Heart left ventricle (tissue), 16 donors: Measurements from ENCODE around the gene KLF4. TPM values are rescaled to one million over a fixed set of nuclear protein-coding genes. Genes with fewer than 3 reads are reported as not detected.

Experiments used
- ATAC-seq, 4 donors: fragments of 200-7000 bp; cut with Tn5 transposase; one replicate each; pipeline ENCODE4 v1.9.1; 2020 to 2022; ENCODE audit warnings: moderate library complexity in 4 of 4, mild to moderate bottlenecking in 3 of 4, moderate number of reproducible peaks in 1 of 4
- DNase-seq, 5 donors: peaks; one replicate each; pipeline ENCODE4 v3.0.0-alpha.2; 2020
- H3K27ac ChIP-seq, 12 donors: fragments of 200-600 bp; sonication (generic) in 4 of 12; one replicate each; pipeline versions ENCODE4 v1.5.0 to v1.8.0; 2016 to 2022; ENCODE audit warnings: mild to moderate bottlenecking in 2 of 12
- H3K27me3 ChIP-seq, 9 donors: fragments of 200-600 bp; sonication (generic) in 2 of 9; one replicate each; pipeline versions ENCODE4 v1.5.1 to v1.8.0; 2016 to 2022; ENCODE audit warnings: mild to moderate bottlenecking in 3 of 9
- H3K36me3 ChIP-seq, 9 donors: fragments of 200-600 bp; sonication (generic) in 2 of 9; one replicate each; pipeline versions ENCODE4 v1.5.0 to v1.8.0; 2018 to 2022; ENCODE audit warnings: mild to moderate bottlenecking in 2 of 9
- H3K4me1 ChIP-seq, 12 donors: fragments of 200-600 bp; sonication (generic) in 4 of 12; one replicate each; pipeline versions ENCODE4 v1.5.0 to v1.8.0; 2016 to 2022; ENCODE audit warnings: mild to moderate bottlenecking in 3 of 12
- H3K4me3 ChIP-seq, 12 donors: fragments of 200-600 bp; sonication (generic) in 4 of 12; one replicate each; pipeline versions ENCODE4 v1.5.0 to v1.8.0; 2017 to 2022; ENCODE audit warnings: mild to moderate bottlenecking in 9 of 12, moderate library complexity in 4 of 12
- H3K9me3 ChIP-seq, 12 donors: fragments of 200-600 bp; sonication (generic) in 4 of 12; one replicate each; pipeline versions ENCODE4 v1.5.0 to v1.8.0; 2016 to 2022; ENCODE audit warnings: mild to moderate bottlenecking in 1 of 12
- CTCF ChIP-seq, 12 donors: fragments of 200-600 bp; sonication (generic) in 4 of 12; IDR thresholded peaks; one replicate each; pipeline versions ENCODE4 v1.5.0 to v1.8.0; 2018 to 2022; ENCODE audit warnings: antibody characterized with exemption in 12 of 12, mild to moderate bottlenecking in 5 of 12
- POLR2A ChIP-seq, 2 donors: fragments of 450-650 bp; IDR thresholded peaks; one replicate each; pipeline ENCODE4 v1.6.1; 2017; ENCODE audit warnings: antibody characterized with exemption in 2 of 2, mild to moderate bottlenecking in 2 of 2, moderate library complexity in 2 of 2
- WGBS, 4 donors: extraction: QIAGEN DNeasy Blood & Tissue Kit in 2 of 4; methylation state at CpG; one replicate each; pipeline versions ENCODE4 v1.1.5 to v1.1.7; 2013 to 2018; 5-methylcytosine and 5-hydroxymethylcytosine counted together
- intact Hi-C, 10 donors: fragments of 100-400 bp; cut with DNase I; formaldehyde crosslinking; loops; one replicate each; pipeline versions ENCODE4 v1.11.1 to v1.14.2; 2022
- polyA plus RNA-seq, 2 donors: library from polyadenylated mRNA; stranded (reverse); fragments of 200-250 nt; gene quantifications; one replicate each; pipeline ENCODE4 v1.2.3, GENCODE V29; 2013
- total RNA-seq, 9 donors: library from RNA; depleted of rRNA in 2 of 9; stranded (reverse); fragments of >200 nt in 2 of 9; fragmentation: NEBNext Ultra II Directional in 3 of 9; extraction: Animal tissue kit (Norgen Biotek cat#: 25700) in 3 of 9; gene quantifications; one replicate each; pipeline versions ENCODE4 v1.1.0 to v1.2.4, GENCODE V29; 2016 to 2023
- donor health status: ischemic (EF 13 %, LVEDD 7.1; RV severe dilation, severe dysfunction).
- donor health status: healthy with polysubstance abuse.
- donor health status: DM: no; HTN: yes; CAD: no.
- donor health status: DM: no; HTN: no; CAD: no.
- donor health status: ischemic (EF 25% LVEDD 6.9; RV normal size, moderate dysfunction).
- donor health status: ischemic (EF 25% LVEDD 5.7; RV mildly dilated, moderate dysfunction).
- donor health status: healthy.
- donor health status: DM: yes; HTN: yes; CAD: no.
- donor health status: ischemic (EF 35%, LVEDD 5.7; RV mildly dilated, moderate dysfunction).
- donor health status: nonischemic (EF 11% LVEDD 7.7; RV severe dilation, severe dysfunction).
- donor health status: DM: yes; HTN: yes; CAD: no.
- donor health status: PGD.
- donor health status: ischemic (EF 29% LVEDD 5.4; RV normal size, mild dysfunction).
- donor health status: nonischemic (EF 23%, LVEDD 6.1; RV moderate dilation, normal function).

The KLF4 gene
- total and polyA plus RNA-seq, 11 donors = 9.9 to 63.3 (median 21.3) TPM

DNA sequence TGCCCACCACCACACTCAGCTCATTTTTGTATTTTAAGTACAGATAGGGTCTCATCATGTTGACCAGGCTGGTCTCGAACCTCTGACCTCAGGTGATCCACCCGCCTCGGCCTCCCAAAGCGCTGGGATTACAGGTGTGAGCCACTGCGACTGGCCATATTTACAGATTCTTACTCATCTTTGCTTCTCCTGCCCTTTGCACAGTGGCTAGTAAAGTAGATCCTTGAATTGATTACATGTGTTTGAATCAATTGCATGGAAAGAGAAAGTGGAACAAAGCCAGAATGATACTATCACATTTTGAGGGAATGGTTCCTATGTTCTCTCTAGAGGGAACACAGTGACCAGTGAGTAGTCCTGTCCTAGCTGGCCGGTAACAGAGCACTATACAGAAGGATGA, 15.4 kb downstream of the KLF4 start:
- H3K4me1 ChIP-seq = no peaks in the 10 kb centered on the region
- H3K4me3 ChIP-seq = no peak overlapping the region
- TF ChIP-seq CTCF (IDR thresholded peaks at IDR 0.05) (no peak), POLR2A (IDR thresholded peaks at IDR 0.05) (no peak)
- no peaks in the 10 kb centered on the region for H3K36me3 ChIP-seq
- no peaks in the 10 kb centered on the region for H3K27me3 ChIP-seq
- H3K27ac ChIP-seq = no peak overlapping the region
- DNase-seq (no peak), ATAC-seq (no peak)
- intact Hi-C loops = no loop called here
- WGBS, 4 donors = 88 to 93% (median 92%) methylated on average over 6 of the region's 6 CpGs
- no peaks in the 10 kb centered on the region for H3K9me3 ChIP-seq

- Histone ChIP-seq H3K4me3 (no peak overlapping the region), H3K4me1 (no peaks in the 10 kb centered on the region), H3K27me3 (no peaks in the 10 kb centered on the region), H3K27ac (no peak overlapping the region), H3K9me3 (no peaks in the 10 kb centered on the region), H3K36me3 (no peaks in the 10 kb centered on the region)
- ATAC-seq (no peak), DNase-seq (no peak)
- TF ChIP-seq CTCF (IDR thresholded peaks at IDR 0.05) (no peak), POLR2A (IDR thresholded peaks at IDR 0.05) (no peak)
- intact Hi-C loops = no loop called here
- WGBS, 4 donors = 59 to 65% (median 62%) methylated on average over 9 of the region's 9 CpGs
Observed at GRCh38 chr9:107472581-107473340, 16.8 kb downstream of the KLF4 start.

DNA sequence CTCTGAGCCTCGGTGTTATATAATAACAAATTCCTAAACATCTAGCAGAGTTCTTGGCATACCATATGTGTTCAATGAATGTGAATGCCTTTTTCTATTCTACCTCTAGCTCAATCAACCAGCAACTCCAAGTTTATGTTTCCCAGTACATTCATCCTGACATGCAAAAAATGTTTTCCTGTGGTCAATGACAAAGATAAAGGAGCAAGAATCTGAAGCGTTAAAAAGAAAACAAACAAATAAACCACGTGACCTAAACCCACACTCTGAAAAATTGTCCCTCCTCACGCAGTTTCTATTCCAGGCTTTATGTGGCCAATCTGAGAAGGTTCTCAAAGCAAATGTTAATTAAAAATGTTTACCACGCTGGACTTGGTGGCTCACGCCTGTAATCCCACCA, 18.0 kb downstream of the KLF4 start:
- H3K27me3 ChIP-seq = no peaks in the 10 kb centered on the region
- no peak for TF ChIP-seq POLR2A (IDR thresholded peaks at IDR 0.05)
- TF ChIP-seq CTCF (IDR thresholded peaks at IDR 0.05) = no peak
- no peak overlapping the region for H3K4me3 ChIP-seq
- intact Hi-C loops = no loop called here
- no peaks in the 10 kb centered on the region for H3K9me3 ChIP-seq
- DNase-seq = no peak
- no peak overlapping the region for H3K27ac ChIP-seq
- WGBS, 4 donors = 84 to 87% (median 85%) methylated on average over 6 of the region's 6 CpGs
- H3K36me3 ChIP-seq = no peaks in the 10 kb centered on the region
- no peak for ATAC-seq
- H3K4me1 ChIP-seq = no peaks in the 10 kb centered on the region

DNA sequence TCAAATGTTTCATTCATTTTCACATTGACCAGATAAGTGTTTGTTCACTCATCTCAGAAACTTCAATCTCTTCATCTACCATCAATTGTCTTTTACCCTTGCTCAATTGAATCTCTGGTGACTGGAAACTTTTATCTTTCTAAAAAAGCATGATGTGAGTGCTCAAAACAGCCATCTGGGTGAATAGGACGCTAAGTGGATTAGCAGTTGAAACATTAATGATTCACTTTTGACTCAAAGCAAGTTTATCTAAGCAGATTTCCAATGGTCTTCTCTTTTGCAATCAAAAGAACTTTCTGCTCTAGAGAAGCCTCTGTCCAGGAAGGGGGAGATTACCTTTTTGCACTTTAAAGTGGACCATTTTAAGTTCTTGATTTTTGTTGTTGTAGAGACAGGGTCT, 22.2 kb downstream of the KLF4 start:
- Histone ChIP-seq H3K27me3 (no peaks in the 10 kb centered on the region), H3K4me1 (peaks cover 0 to 15% (median 4%) of the 10 kb centered on the region in 12 donors), H3K4me3 (no peak overlapping the region), H3K36me3 (no peaks in the 10 kb centered on the region), H3K27ac (no peak overlapping the region), H3K9me3 (no peaks in the 10 kb centered on the region)
- intact Hi-C loops = loop anchor here in 8 of 10 donors (5.0 to 10.0 kb wide), 8 partner anchors 805 to 1297 kb away; no protein-coding TSS in a partner anchor
- ATAC-seq (no peak), DNase-seq (no peak)
- WGBS, 4 donors = 89 to 95% (median 90%) methylated on average over 1 of the region's 1 CpG
- TF ChIP-seq CTCF (IDR thresholded peaks at IDR 0.05) = no peak
- no peak for TF ChIP-seq POLR2A (IDR thresholded peaks at IDR 0.05)
